GM20000 (cell line): ENCODE data around the gene CLSTN2.

Source experiments
- DNase-seq: peaks from one replicate; pipeline ENCODE4 v3.0.0; 2012; ENCODE audit warnings: low spot score
- TF ChIP-seq, protein P1 (sequence below): IDR thresholded peaks from 2 replicates; pipeline ENCODE4 v1.5.1; 2012; ENCODE audit warnings: mild to moderate bottlenecking, control low read depth; ENCODE audit errors: extremely low read depth, missing control alignments

Gene CLSTN2

DNA sequence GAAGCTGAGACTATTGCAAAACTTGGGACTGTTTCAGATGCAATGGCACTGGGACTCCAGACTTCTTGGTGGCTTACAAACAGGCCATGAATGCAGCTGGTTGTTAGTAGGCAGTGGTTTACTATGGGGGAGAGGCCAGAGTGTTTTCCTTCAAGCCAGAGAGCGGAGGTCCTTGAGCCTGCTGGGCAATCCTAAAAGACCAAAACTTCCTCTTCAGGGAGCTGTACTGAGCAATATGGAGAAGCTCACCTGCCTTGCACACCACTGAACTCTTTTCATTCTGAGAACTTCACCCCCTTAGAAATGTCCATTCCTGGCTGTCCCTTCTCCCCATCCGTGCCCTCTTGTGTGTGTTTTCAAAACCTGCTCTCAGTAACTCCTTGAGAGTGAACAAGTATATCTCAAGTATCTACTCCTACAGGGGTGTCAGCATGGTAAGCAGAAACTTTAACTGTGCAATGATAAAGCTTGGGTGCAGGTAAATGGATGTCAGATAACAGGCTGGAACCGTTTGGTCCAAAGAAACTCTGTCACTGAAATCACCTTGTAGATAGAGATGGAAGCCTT lies 213.9 kb downstream of the CLSTN2 start:
- TF ChIP-seq, protein P1, sequence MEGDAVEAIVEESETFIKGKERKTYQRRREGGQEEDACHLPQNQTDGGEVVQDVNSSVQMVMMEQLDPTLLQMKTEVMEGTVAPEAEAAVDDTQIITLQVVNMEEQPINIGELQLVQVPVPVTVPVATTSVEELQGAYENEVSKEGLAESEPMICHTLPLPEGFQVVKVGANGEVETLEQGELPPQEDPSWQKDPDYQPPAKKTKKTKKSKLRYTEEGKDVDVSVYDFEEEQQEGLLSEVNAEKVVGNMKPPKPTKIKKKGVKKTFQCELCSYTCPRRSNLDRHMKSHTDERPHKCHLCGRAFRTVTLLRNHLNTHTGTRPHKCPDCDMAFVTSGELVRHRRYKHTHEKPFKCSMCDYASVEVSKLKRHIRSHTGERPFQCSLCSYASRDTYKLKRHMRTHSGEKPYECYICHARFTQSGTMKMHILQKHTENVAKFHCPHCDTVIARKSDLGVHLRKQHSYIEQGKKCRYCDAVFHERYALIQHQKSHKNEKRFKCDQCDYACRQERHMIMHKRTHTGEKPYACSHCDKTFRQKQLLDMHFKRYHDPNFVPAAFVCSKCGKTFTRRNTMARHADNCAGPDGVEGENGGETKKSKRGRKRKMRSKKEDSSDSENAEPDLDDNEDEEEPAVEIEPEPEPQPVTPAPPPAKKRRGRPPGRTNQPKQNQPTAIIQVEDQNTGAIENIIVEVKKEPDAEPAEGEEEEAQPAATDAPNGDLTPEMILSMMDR, result no peak
- DNase-seq, result no peak

DNA sequence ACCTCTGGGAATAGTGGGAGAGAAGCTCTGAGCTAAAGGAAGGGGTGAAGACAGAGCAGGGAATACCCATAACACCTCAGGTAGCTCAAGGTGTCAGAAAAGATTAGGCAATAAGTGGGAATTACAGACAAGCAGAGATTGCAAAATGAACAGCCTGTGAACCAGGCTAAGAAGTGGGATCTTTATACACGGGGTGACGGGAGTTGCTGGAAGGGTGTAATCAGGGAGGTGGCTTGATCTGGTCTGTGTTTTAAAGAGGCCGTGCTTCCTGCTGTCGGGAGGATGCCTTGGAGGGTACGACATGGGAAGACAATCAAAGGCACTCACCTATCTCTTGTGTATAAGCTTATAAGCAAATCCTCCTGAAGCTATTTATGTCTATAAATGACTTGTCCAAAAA lies 216.3 kb downstream of the CLSTN2 start:
- TF ChIP-seq, protein P1, result no peak
- no peak for DNase-seq

DNA sequence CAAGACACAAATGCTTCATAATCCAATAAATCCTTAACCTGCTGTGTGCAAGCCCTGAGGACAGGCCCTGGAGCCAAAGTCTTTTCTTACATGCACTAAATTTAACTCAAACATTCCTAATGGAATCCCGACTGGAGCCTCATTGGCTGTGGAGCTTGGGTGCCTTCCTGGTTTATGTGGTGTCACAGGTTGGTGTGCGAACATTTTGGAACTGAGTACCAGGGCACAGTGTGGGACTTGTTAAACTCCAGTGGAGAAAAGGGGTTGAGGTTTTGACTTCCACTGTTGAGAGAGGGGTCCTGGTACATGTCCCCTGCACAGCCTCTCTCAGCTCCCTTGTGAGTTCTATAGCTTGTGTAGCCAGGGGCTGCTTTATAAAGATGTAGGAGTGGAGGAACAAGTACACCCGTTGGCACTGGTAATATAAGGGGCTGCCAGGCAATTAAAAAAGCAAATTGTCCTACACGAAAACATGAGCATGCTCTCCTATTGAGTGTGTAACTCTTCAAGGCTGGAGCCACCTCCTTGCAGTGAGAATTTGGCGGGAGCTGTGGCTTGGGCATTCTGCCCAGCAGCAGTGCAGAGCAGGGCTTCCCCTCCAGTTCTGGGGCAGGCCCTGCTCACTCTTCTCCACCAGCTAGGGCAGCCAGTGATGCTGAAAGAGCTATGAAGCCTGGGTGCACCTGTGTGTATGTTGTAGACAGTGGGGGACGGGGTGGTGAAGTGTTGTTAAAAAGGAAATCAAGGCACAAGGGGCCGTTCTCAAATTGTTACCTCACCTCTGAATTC lies 218.1 kb downstream of the CLSTN2 start:
- no peak for DNase-seq

DNA sequence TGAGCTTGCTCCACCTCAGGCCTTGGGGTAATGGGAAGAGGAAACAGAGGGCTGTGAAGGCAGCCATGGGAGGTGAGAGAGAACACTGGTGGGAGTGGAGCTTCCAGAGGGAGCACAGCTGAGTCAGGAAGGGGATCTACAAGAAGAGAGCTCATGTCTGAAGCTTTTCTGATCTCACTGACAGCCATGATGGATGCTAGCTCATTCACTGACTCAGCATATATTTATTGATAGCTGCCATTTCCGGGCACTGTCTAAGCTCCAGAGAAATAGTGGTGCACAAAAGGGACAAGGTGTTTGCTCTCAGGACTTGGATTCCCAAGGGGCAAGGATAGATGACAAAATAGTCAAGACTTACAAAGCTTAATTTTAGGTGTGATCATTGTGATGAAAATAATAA lies 218.8 kb downstream of the CLSTN2 start:
- TF ChIP-seq, protein P1, result no peak
- DNase-seq, result no peak

More for the DNA sequence above, 218.1 kb downstream of the CLSTN2 start:
- TF ChIP-seq, protein P1, result no peak

DNA sequence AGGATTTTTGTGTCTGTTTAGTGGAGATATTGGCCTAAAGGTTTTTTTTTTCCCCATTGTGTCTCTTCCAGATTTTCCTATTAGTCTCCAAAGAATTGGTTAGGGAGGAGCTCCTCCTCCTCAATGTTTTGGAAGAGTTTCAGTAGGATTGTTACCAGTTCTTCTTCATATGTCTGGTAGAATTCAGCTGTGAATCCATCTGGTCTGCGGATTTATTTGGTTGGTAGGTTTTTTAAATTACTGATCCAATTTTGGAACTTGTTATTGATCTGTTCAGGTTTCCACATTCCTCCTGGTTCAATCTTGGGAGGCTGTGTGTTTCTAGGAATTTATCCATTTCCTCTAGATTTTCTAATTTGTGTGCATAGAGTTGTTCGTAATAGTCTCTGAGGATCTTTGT lies 222.2 kb downstream of the CLSTN2 start:
- TF ChIP-seq, protein P1, result no peak

DNA sequence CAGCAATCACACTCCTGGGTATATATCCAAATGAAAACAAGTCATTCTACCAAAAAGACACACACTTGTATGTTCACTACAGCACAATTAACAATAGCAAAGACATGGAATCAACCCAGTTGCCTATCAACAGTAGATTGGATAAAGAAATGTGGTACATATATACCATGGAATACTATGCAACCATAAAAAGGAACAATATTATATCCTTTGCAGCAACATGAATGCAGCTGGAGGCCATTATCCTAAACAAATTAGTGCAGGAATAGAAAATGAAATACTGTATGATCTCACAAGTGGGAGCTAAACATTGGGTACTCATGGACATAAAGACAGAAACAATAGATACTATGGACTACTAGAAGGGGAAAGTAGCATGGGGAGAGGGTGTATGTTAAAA lies 224.7 kb downstream of the CLSTN2 start:
- TF ChIP-seq, protein P1, result no peak
- no peak for DNase-seq

More for the DNA sequence above, 222.2 kb downstream of the CLSTN2 start:
- no peak for DNase-seq

DNA sequence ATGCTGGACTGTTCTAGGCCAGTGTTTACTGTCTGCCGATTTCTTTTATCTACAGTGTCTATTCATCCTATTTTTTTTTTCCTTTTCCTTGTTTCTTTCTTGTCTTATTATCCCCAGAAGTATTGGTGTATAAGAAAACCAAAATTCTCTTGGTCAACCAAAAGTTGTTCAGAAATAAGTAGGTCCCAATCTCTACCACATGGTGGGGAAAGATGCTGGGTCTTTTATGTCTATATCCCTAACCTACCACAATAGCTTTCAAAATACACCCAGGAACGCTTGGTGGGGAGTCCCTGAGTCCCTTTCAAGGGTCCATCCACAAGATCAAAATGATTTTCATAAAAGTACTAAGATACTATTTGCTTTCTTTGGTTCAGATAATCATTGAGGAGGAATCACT lies 225.6 kb downstream of the CLSTN2 start:
- no peak for DNase-seq
- TF ChIP-seq, protein P1, result no peak
